Erythroblast (primary cell): ENCODE results near the gene RBM19.

Experiments
- GATA1 ChIP-seq: IDR thresholded peaks from 2 replicates; pipeline ENCODE4 v1.6.1; 2011; ENCODE audit warnings: low read depth, mild to moderate bottlenecking, control low read depth, low read length, moderate library complexity
- POLR2A ChIP-seq: IDR thresholded peaks from 2 replicates; pipeline ENCODE4 v1.6.1; 2011; ENCODE audit warnings: mild to moderate bottlenecking, low read length

GRCh38 chr12:113782873-113783272 is 183.3 kb downstream of the RBM19 start:
- no peak for TF ChIP-seq POLR2A
- TF ChIP-seq GATA1 = no peak
